AG09309 (cell line): ENCODE data around the gene TGFBR1.

ENCODE experiments used
- DNase-seq: peaks from one replicate; pipeline ENCODE4 v3.0.0-alpha.2; 2010; ENCODE audit warnings: low read depth
- H3K4me3 ChIP-seq: 2 replicates; pipeline ENCODE4 v1.5.1; 2011; ENCODE audit warnings: mild to moderate bottlenecking, low read depth, low read length, moderate library complexity; ENCODE audit not compliant: control insufficient read depth
- TF ChIP-seq, protein P1 (sequence below): IDR thresholded peaks from 2 replicates; pipeline ENCODE4 v1.5.1; 2011; ENCODE audit warnings: mild to moderate bottlenecking, low read depth, low read length, inconsistent platforms; ENCODE audit not compliant: insufficient read depth, control insufficient read depth; ENCODE audit errors: missing control alignments

Gene TGFBR1

DNA sequence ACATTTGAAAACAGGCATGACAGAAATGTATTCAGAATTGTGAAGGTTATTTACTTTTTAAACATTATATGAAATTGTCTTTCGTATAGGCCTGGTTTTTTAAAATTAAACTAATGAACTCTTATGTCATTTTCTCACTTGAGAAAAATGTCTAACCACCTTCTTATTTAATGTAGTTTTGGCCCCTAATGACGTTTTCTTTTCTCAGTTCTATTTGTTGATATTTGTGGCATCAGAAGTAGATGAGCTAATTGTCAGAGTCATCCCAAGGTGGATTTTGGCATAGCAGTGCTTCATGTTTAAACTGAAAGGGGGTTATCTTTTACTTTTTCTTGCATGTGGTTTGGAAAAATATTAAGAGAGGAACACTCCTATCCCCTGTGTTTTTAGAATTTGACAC is 28.2 kb downstream of the TGFBR1 start:
- DNase-seq, result no peak
- TF ChIP-seq, protein P1, sequence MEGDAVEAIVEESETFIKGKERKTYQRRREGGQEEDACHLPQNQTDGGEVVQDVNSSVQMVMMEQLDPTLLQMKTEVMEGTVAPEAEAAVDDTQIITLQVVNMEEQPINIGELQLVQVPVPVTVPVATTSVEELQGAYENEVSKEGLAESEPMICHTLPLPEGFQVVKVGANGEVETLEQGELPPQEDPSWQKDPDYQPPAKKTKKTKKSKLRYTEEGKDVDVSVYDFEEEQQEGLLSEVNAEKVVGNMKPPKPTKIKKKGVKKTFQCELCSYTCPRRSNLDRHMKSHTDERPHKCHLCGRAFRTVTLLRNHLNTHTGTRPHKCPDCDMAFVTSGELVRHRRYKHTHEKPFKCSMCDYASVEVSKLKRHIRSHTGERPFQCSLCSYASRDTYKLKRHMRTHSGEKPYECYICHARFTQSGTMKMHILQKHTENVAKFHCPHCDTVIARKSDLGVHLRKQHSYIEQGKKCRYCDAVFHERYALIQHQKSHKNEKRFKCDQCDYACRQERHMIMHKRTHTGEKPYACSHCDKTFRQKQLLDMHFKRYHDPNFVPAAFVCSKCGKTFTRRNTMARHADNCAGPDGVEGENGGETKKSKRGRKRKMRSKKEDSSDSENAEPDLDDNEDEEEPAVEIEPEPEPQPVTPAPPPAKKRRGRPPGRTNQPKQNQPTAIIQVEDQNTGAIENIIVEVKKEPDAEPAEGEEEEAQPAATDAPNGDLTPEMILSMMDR, result no peak
- no peak overlapping the region for H3K4me3 ChIP-seq

DNA sequence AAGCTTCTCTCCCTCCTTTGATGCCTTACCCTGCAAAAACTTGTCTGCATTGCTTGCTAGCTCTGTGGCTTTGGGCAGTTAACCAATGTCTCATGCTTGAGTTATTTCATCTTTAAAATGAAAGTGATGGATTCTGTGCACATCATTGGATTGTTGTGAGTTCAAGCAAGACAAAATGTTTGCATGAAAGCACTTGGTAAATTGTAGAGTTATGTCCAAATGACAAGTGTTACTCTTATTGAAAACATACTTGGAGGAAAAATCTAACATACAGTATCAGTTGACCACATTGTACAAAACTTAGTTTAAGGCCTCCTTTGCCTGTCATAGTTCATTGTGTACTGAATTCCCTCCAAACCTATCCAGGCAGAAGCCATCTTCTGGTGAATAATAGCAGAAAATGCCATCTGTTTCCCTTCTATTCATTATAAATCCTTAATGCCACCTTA is 30.0 kb downstream of the TGFBR1 start:
- peak; percentile 8 for DNase-seq
- no peak overlapping the region for H3K4me3 ChIP-seq
- TF ChIP-seq, protein P1, result no peak

DNA sequence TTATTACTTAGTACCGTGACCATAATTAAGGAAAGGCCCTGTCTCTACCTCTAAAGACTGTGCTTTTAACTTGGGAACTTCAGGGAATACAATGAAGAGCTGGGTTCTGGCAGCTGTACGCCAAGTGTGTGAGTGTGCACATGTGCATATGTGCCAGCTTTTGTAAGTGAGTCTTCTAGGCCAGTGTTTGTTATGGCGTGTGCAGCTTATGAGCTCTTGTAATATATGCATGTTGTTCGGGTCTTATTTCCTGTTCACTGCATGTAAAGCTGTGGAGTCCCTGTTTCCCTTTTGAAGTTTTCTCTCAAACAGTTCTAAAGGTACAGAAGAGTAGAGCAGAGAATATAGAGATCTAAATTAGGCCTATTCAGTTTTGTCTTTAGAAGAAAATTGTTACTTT is 30.5 kb downstream of the TGFBR1 start:
- TF ChIP-seq, protein P1, result no peak
- DNase-seq, result no peak
- no peak overlapping the region for H3K4me3 ChIP-seq

DNA sequence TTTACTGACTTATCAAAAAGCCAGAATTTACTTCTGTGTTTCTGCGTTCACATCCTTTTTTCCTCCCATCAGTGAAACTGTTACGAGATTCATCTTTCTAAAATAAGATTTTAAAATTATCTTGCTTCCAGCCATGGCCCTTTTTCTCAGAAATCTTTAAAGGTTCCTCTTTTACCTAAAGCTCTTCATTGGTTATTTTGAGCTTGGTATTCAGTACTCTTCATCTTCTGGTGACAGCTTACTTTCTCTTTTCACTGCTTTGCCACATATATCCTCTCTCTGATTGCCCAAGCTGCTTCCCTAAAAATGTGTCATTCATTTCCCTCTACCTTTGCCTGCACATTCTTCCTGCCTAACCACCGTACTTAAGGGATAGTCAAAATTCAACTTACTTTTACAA is 32.3 kb downstream of the TGFBR1 start:
- no peak overlapping the region for H3K4me3 ChIP-seq
- TF ChIP-seq, protein P1, result no peak
- DNase-seq, result no peak

DNA sequence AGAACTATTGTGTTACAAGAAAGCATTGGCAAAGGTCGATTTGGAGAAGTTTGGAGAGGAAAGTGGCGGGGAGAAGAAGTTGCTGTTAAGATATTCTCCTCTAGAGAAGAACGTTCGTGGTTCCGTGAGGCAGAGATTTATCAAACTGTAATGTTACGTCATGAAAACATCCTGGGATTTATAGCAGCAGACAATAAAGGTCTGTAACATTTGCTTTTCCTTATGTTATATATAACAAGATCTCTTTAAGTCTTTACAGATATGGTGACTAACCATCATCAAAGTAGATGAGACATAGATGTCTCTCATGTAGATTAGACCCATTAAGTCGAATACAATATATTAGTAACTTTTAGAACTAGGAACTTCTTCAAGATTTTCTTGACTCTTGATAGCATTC is 33.0 kb downstream of the TGFBR1 start:
- TF ChIP-seq, protein P1, result no peak
- H3K4me3 ChIP-seq, result no peak overlapping the region
- DNase-seq, result no peak

DNA sequence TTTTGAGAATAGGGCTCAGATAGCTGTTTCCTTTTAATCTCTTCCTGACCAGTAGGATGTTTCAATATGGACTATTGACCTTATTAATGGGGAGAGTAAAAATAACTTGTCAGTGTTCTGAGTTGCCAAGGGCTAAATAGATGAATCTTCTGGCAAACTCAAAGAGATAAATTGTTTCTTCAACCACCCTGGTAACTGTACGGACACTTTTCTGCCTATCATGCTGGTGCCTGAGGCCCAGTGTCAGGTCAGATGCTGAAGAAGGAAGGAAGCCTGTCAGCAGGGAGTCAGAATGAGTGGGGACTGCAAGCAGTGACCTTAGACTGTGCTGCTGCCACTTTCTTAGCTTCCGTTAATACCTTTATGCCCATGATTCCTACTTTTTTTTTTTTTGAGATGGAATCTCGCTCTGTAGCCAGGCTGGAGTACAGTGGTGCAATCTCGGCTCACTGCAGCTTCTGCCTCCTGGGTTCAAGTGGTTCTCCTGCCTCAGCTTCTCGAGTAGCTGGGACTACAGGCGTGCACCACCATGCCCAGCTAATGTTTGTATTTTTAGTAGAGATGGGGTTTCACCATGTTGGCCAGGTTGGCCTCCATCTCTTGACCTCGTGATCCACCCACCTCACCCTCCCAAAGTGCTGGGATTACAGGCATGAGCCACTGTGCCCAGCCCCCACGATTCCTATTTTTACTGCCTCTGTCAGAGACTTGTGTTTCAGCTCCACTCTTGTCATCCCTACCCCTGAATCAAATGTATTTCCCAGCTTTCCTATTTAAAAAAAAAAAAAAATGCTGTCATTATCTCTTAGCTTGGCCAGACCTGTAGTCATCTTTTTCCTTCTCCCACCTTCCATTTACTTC is 33.7 kb downstream of the TGFBR1 start:
- TF ChIP-seq, protein P1, result no peak

DNA sequence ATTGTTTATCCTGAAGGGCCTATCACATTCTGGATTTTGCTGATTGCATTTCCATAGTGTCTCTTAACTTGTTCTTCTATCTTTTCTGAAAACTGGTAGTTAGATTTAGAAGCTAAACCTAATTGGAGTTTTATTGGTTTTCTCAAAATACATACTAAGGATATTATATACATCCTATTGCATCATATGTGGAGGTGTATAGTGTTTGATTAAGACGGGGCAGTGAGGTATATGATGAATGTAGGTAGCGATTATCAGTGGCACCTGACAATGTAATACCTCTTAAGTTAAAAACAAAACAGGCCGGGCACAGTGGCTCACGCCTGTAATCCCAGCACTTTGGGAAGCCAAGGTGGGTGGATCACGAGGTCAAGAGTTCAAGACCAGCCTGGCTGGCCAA is 35.0 kb downstream of the TGFBR1 start:
- no peak overlapping the region for H3K4me3 ChIP-seq
- DNase-seq, result no peak
- TF ChIP-seq, protein P1, result no peak

More for the DNA sequence above, 33.7 kb downstream of the TGFBR1 start:
- no peak overlapping the region for H3K4me3 ChIP-seq
- no peak for DNase-seq
